ENCODE results near the gene DNAJC3.
"Not testable (repeated sequence)": the region's sequence is repeated elsewhere in the genome, so short reads cannot be mapped to it uniquely, and the experiment has no call there.

Gene DNAJC3

DNA sequence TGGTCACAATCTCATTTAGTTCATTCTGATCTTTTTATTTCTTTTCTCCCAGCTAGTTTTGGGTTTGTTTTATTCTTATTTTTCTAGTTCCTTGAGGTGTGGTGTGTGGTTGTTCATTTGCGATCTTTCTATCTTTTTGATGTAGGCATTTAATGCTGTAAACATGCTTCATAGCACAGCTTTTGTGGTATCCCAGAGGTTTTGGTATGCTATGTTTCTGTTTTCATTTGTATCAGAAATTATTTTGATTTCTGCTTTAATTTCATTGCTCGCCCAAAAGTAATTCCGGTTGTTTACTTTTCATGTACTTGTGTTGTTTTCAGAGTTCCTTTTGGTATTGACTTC is 12.6 kb downstream of the DNAJC3 start:
- ATAC-seq (replicated peaks) (no peak), DNase-seq (no peak)
- Mint-ChIP-seq H3K27ac (peak overlapping the region; percentile 72), H3K4me3 (no peak overlapping the region), H3K27me3 (no peaks in the 10 kb centered on the region), H3K9me3 (peaks cover 7 to 14% of the 10 kb centered on the region in 2 donors), H3K4me1 (peaks cover 29 to 55% of the 10 kb centered on the region in 2 donors), H3K36me3 (peaks cover 31 to 36% of the 10 kb centered on the region in 2 donors)

DNA sequence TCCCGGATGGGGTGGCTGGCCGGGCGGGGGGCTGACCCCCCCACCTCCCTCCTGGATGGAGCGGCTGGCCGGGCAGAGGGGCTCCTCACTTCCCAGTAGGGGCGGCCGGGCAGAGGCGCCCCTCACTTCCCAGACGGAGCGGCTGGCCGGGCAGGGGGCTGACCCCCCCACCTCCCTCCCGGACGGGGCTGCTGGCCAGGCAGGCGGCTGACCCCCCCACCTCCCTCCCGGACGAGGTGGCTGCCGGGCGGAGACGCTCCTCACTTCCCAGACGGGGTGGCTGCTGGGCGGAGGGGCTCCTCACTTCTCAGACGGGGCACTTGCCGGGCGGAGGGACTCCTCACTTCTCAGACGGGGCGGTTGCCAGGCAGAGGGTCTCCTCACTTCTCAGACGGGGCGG is 14.0 kb downstream of the DNAJC3 start:
- H3K27ac Mint-ChIP-seq; H3K27me3 Mint-ChIP-seq; DNase-seq; H3K4me3 Mint-ChIP-seq; ATAC-seq (replicated peaks): not testable (repeated sequence)
- Mint-ChIP-seq H3K36me3 (peaks cover 25% of the 10 kb centered on the region in 2 donors), H3K4me1 (peaks cover 27 to 42% of the 10 kb centered on the region in 2 donors), H3K9me3 (peaks cover 6 to 12% of the 10 kb centered on the region in 2 donors)

DNA sequence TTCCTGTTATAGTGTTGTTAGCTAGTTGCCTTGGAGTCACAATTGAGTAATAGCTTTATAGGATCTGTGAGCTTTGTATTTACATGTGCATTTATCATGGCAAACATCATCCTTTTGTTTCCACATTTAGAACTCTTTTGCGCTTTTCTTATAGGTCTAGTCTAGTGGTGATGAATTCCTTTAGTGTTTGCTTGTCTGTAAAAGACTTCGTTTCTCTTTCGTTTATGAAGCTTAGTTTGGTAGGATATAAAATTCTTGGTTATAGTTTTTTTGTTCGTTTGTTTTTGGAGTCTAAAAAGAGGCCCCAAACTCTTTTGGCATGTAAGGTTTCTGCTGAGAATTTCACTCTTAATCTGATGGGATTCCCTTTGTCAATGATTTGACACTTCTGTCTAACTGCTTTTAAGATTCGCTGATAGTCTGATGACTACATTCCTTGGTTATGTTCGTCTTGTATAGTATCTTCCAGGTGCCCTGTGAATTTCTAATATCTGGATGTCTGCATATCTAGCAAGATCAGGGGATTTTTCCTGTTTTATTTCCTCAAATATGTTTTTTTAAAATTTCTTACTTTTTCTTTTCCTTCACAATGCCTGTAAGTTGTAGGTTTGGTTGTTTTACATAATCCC is 20.2 kb downstream of the DNAJC3 start:
- H3K9me3 Mint-ChIP-seq: peaks cover 0 to 2% of the 10 kb centered on the region in 2 donors
- H3K27me3 Mint-ChIP-seq: no peaks in the 10 kb centered on the region
- no peak for DNase-seq
- H3K27ac Mint-ChIP-seq: no peak overlapping the region
- peaks cover 23 to 48% of the 10 kb centered on the region in 2 donors for H3K4me1 Mint-ChIP-seq
- H3K4me3 Mint-ChIP-seq: no peak overlapping the region
- peaks cover 10 to 12% of the 10 kb centered on the region in 2 donors for H3K36me3 Mint-ChIP-seq
- no peak for ATAC-seq (replicated peaks)

DNA sequence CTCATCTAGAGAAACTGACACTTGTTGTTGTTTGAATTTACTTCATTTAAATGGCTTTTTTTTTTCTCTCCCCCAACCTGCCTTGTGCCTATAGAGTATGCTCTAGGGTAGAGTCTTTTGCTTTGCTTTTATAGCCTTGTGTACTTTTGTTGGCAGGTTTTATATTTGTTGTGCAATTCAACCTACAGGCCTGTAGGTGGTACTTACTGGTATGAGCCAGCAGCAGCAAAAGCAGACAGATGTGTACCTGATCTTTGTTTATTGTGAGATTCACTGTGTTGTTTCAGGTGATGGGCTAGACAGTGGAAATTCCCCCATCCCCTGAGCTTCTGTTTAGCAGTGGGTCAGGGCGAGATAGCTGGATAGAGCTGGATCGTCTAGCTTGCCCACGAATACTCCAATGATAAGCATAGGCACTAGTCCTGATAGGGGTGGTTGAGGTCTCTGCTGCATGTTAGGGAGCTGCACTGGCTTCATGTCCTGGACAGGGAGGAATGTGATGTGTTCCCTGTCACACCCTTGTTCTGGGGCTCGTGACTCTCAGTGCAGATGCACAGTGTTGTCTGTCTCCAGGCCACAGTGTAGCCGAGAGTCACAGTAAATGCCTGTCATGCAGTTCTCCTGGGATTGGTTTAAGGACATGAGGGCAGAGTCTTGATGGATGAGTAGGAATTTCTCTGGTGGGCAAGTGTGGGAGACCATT is 21.3 kb downstream of the DNAJC3 start:
- Mint-ChIP-seq H3K9me3 (peaks cover 0 to 2% of the 10 kb centered on the region in 2 donors), H3K27me3 (no peaks in the 10 kb centered on the region), H3K36me3 (peaks cover 10 to 13% of the 10 kb centered on the region in 2 donors), H3K4me3 (no peak overlapping the region), H3K4me1 (peaks cover 25 to 53% of the 10 kb centered on the region in 2 donors), H3K27ac (no peak overlapping the region)
- DNase-seq (no peak), ATAC-seq (replicated peaks) (peak; percentile 47 to 74)

DNA sequence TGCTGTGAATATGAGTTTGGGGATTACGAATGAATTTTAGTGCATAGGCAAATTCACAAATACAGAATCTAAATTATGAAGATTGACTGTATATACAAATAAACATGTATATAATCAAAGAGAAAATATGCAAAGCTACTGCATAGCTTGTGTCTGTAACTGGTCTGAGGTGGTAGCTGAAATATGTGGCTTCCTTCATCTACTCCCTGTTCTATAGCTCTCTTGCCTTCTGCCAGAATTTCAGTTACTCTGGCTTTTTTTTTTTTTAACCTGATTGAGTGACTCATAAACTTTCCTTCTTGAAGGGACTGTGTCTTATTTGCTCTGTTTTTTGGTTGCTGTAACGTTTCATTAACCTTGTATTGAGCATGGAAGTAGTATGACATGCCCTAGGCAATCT is 26.6 kb downstream of the DNAJC3 start:
- no peaks in the 10 kb centered on the region for H3K9me3 Mint-ChIP-seq
- ATAC-seq (replicated peaks) (no peak), DNase-seq (no peak)
- peaks cover 37 to 72% of the 10 kb centered on the region in 2 donors for H3K4me1 Mint-ChIP-seq
- H3K27me3 Mint-ChIP-seq: no peaks in the 10 kb centered on the region
- H3K4me3 Mint-ChIP-seq: no peak overlapping the region
- no peak overlapping the region for H3K27ac Mint-ChIP-seq
- peaks cover 7% of the 10 kb centered on the region in 2 donors for H3K36me3 Mint-ChIP-seq

DNA sequence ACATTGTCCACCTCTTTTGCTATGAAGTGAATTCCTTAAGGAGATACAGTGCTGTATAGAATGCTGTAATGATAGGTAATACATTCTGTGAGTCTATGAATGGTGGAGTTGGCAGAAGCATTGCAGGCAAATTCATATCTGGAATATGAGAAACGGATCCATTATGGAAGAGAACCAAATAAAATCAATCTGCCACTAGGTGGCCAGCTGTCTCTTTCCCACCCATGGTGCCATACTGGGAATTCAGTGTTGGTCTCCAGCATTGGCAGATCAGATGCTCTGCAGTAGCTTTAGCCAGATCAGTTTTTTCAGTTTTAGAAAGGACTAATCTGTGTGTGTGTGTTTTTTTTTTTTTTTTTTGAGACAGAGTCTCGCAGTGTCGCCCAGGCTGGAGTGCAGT is 27.6 kb downstream of the DNAJC3 start:
- Mint-ChIP-seq H3K4me3 (no peak overlapping the region), H3K9me3 (no peaks in the 10 kb centered on the region), H3K4me1 (peaks cover 33 to 65% of the 10 kb centered on the region in 2 donors), H3K27ac (no peak overlapping the region), H3K27me3 (no peaks in the 10 kb centered on the region), H3K36me3 (peaks cover 7% of the 10 kb centered on the region in 2 donors)
- ATAC-seq (replicated peaks) (no peak), DNase-seq (no peak)

DNA sequence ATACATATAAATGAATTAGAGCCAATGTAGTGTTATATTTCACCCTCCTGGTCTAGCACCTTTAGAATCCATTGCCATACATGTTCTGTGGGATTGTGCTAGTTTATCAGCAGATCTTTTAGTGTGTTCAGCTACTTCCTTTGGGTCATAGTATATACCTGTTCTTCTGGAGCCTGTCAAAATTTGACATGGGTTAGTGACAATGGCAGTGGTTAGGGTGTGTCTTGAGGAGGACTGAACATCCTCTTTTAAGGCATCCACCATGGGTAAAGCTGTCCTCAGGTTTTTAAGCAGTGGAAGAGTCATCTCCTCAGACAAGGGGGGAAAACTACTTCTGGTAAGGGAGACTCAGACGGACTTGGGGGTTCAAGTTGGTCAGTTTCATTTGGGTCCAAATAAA is 29.4 kb downstream of the DNAJC3 start:
- peaks cover 26 to 61% of the 10 kb centered on the region in 2 donors for H3K4me1 Mint-ChIP-seq

DNA sequence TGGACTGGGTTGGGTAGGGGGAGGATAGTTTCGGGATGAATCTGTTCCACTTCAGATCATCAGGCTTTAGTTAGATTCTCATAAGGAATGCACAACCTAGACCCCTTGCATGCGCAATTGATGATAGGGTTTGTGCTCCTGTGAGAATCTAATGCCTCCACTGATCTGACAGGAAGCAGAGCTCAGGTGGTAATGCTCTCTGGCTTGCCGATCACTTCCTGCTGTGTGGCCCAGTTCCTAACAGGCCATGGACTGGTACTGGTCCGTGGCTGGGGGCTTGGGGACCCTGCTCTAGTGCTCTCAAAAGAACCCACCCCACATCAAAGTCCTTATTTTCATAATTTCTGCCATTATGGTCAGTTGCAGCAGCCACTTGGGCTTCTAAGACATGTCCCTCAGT is 30.1 kb downstream of the DNAJC3 start:
- Mint-ChIP-seq H3K9me3 (no peaks in the 10 kb centered on the region), H3K4me1 (peaks cover 26 to 55% of the 10 kb centered on the region in 2 donors), H3K36me3 (peaks cover 15 to 20% of the 10 kb centered on the region in 2 donors), H3K27me3 (no peaks in the 10 kb centered on the region), H3K4me3 (no peak overlapping the region), H3K27ac (peak overlapping the region; percentile 11)
- peak; percentile 22 to 23 for ATAC-seq (replicated peaks)
- no peak for DNase-seq

More for the DNA sequence above, 29.4 kb downstream of the DNAJC3 start:
- no peak overlapping the region for H3K4me3 Mint-ChIP-seq
- DNase-seq: no peak
- no peaks in the 10 kb centered on the region for H3K27me3 Mint-ChIP-seq
- H3K36me3 Mint-ChIP-seq: peaks cover 14 to 18% of the 10 kb centered on the region in 2 donors
- H3K9me3 Mint-ChIP-seq: no peaks in the 10 kb centered on the region
- no peak overlapping the region for H3K27ac Mint-ChIP-seq
- ATAC-seq (replicated peaks): no peak

DNA sequence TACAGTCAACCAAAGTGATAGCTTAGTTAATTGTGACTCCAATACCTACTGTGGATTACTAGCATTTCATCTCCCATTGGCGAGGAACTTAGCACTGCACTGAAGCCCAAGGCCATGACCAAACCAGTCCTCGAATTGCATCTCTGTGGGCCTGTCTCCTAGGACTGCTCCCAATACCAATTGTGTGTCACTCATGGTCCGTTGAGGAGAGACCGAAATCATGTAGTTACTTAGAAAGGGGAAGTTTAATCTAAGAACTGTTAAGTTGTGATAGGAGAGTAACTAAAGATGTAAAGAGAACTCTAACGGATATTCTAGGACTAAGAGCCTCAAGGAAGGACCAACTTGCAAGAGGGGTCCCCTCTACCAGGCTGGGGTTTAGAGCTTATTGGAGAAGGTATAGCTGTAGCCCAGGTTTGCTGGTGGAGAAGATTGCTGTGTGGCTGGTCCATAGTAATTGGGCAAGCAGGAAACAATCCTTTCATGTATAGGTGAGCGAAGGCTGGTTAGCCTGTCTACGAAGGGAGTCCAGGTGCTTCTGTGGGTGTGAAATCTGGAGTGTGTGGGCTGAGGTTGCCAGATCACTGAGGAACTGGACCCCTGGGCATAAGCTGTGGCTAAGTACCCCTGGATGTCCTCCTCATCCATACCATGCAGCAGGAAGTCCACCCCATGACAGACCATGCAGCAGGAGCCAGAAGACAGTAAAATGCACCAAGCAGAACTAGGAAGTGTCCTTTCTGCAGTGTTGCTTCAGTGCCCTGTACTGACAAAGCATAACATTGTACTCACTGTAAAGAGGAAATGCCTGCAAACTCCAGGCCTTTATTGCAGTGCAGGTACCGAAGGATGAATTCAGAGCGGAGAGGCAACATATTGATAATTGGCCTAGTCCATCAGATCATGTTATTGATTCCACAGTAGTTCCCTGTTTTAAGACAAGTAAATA is 30.8 kb downstream of the DNAJC3 start:
- Mint-ChIP-seq H3K27me3 (no peaks in the 10 kb centered on the region), H3K9me3 (no peaks in the 10 kb centered on the region), H3K27ac (peak overlapping the region; percentile 11), H3K4me3 (peak overlapping the region in 1 of 2 donors; percentile 25), H3K36me3 (peaks cover 18 to 24% of the 10 kb centered on the region in 2 donors), H3K4me1 (peaks cover 23 to 51% of the 10 kb centered on the region in 2 donors)
- no peak for DNase-seq
- peak; percentile 81 to 83 for ATAC-seq (replicated peaks)

DNA sequence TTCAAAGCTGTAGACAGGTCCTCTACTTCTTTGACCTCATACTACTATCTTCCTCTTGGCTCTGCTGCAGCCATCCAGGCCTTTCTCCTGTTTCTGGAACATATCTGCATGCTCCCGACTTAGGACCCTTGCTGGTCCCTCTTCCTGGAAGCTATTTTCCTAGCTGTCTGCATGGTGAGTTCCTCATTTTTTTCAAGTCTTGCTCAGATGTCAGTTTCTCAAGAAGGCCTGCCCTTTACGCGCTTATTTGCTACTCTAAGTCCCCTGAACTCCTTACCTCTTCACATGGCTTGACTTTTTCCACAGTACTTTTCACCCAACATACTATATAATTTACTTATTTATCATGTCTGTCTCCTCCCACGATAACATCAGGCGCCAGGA is 31.4 kb downstream of the DNAJC3 start:
- H3K9me3 Mint-ChIP-seq: no peaks in the 10 kb centered on the region
- H3K4me1 Mint-ChIP-seq: peaks cover 20 to 46% of the 10 kb centered on the region in 2 donors
- ATAC-seq (replicated peaks) (no peak), DNase-seq (no peak)
- H3K27me3 Mint-ChIP-seq: no peaks in the 10 kb centered on the region
- peaks cover 24 to 31% of the 10 kb centered on the region in 2 donors for H3K36me3 Mint-ChIP-seq
- H3K4me3 Mint-ChIP-seq: no peak overlapping the region
- H3K27ac Mint-ChIP-seq: no peak overlapping the region

DNA sequence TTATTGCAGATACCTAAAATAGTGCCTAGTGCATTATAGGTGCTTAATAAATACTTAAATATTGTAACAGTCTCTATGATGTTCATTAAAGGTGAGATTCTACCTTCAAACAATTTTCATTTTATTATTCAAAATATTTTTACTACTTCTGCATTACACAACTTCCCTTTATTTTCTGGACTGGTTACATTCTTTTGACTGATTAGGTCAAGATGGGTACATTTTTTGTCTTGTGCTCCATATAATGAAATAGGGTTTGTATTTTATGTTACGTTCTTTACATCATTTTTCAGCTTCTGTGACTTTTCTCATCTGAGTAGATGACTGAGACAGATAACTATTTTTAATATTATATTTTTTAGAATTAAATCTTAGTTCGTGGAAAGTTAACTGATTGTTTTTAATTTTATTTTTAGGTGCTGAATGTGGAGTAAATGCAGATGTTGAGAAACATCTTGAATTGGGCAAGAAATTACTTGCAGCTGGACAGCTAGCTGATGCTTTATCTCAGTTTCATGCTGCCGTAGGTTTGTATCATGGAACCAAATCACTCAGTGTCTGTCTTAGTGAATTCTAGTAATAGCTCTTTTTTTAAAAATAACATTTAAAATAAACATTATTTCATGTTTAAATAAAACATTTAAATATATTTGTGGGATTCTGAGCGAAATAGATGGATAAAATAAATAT is 32.0 kb downstream of the DNAJC3 start:
- Mint-ChIP-seq H3K4me3 (no peak overlapping the region), H3K9me3 (no peaks in the 10 kb centered on the region), H3K36me3 (peaks cover 28 to 36% of the 10 kb centered on the region in 2 donors), H3K27me3 (no peaks in the 10 kb centered on the region), H3K27ac (no peak overlapping the region), H3K4me1 (peaks cover 19 to 41% of the 10 kb centered on the region in 2 donors)
- ATAC-seq (replicated peaks) (no peak), DNase-seq (no peak)

DNA sequence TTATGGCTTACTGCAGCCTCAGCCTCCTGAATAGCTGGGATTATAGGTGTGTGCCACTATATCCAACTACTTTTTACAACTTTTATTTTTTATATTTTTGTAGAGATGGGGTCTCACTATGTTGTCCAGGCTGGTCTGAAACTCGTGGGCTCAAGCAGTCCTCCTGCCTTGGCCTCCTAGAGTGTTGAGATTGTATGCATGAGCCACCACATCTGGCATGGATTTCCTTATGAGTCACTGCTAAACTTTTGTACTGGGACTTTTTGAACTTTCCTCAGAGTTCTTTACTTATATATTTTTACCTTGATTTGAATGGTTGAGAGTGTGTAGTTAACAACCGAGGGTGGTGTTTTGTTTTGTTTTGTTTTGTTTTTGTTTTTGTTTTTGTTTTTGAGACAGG is 33.4 kb downstream of the DNAJC3 start:
- H3K27me3 Mint-ChIP-seq: no peaks in the 10 kb centered on the region
- peak overlapping the region; percentile 25 for H3K27ac Mint-ChIP-seq
- H3K4me1 Mint-ChIP-seq: peaks cover 17 to 36% of the 10 kb centered on the region in 2 donors
- H3K36me3 Mint-ChIP-seq: peaks cover 25 to 34% of the 10 kb centered on the region in 2 donors
- no peak for DNase-seq
- no peaks in the 10 kb centered on the region for H3K9me3 Mint-ChIP-seq
- ATAC-seq (replicated peaks): no peak
- no peak overlapping the region for H3K4me3 Mint-ChIP-seq

DNA sequence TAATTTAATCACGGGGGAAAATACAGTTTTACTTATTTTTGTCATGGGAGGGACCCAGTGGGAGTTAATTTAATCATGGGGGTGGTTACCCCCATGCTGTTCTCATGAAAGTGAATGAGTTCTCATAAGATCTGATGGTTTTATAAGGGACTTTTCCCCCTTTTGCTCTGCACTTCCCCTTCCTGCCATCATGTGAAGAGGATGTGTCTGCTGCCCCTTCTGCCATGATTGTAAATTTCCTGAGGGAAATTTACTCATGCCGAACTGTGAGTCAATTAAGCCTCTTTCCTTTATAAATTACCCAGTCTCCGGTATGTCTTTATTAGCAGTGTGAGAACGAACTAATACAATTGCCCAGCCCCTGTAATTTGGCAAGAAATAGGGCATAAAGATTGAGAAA is 35.9 kb downstream of the DNAJC3 start:
- peaks cover 5 to 17% of the 10 kb centered on the region in 2 donors for H3K4me1 Mint-ChIP-seq
- H3K36me3 Mint-ChIP-seq: peaks cover 44 to 52% of the 10 kb centered on the region in 2 donors
- ATAC-seq (replicated peaks); H3K4me3 Mint-ChIP-seq; H3K9me3 Mint-ChIP-seq; H3K27ac Mint-ChIP-seq; DNase-seq; H3K27me3 Mint-ChIP-seq: not testable (repeated sequence)

DNA sequence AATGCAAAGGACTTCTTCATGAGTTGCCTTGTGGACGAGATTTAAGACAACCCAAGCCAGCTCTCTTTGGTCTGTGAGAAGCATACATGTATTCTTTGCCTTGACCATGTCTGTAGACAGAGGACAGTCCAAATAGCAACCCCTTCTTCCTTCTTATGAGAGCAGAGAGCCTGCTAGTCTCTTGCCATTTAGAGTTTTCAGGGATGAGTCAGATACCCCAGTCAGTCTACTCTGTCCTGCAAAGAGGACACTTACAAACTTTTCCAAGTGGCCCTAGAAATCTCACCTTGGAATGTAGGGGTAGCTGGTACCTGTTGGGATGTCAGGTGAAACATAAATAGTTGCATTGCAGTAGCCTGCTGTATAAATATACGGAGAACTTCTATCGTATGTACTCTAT is 36.7 kb downstream of the DNAJC3 start:
- ATAC-seq (replicated peaks) (no peak), DNase-seq (no peak)
- Mint-ChIP-seq H3K27ac (no peak overlapping the region), H3K9me3 (peaks cover 0 to 1% of the 10 kb centered on the region in 2 donors), H3K4me1 (peaks cover 0 to 9% of the 10 kb centered on the region in 2 donors), H3K36me3 (peaks cover 46 to 54% of the 10 kb centered on the region in 2 donors), H3K4me3 (no peak overlapping the region), H3K27me3 (no peaks in the 10 kb centered on the region)
